BE2C (cell line): ENCODE results near the gene GNLY.

ENCODE experiments used
- DNase-seq: peaks from one replicate; pipeline ENCODE4 v3.0.0-alpha.2; 2020
- H3K27me3 ChIP-seq: fragments of 250-450 bp; sonication (Bioruptor Pico); 2 replicates; pipeline ENCODE4 v1.5.1; 2020; ENCODE audit warnings: mild to moderate bottlenecking
- H3K36me3 ChIP-seq: fragments of 250-450 bp; sonication (Bioruptor Pico); 2 replicates; pipeline ENCODE4 v1.5.1; 2020; ENCODE audit warnings: mild to moderate bottlenecking
- H3K4me1 ChIP-seq: fragments of 250-450 bp; sonication (Bioruptor Pico); 2 replicates; pipeline ENCODE4 v1.5.1; 2020
- H3K4me3 ChIP-seq: 2 replicates; pipeline ENCODE4 v1.5.1; 2011; ENCODE audit warnings: low read depth, low read length
- H3K9me3 ChIP-seq: fragments of 250-450 bp; sonication (Bioruptor Pico); 2 replicates; pipeline ENCODE4 v1.5.1; 2020
- CTCF ChIP-seq: IDR thresholded peaks from 2 replicates; pipeline ENCODE4 v1.5.1; 2012; ENCODE audit warnings: mild to moderate bottlenecking, low read depth, low read length

GNLY gene

GRCh38 chr2:85718009-85718391 is 23.8 kb downstream of the GNLY start:
- H3K9me3 ChIP-seq: no peaks in the 10 kb centered on the region
- peak; percentile 59 for TF ChIP-seq CTCF
- peaks cover 4% of the 10 kb centered on the region; the same call in 1 of the 2 replicates for H3K4me1 ChIP-seq
- H3K27me3 ChIP-seq: no peaks in the 10 kb centered on the region
- no peaks in the 10 kb centered on the region for H3K36me3 ChIP-seq
- peak; percentile 46 for DNase-seq
- peak overlapping the region; percentile 31 for H3K4me3 ChIP-seq

- no peak overlapping the region for H3K4me3 ChIP-seq
- no peaks in the 10 kb centered on the region for H3K27me3 ChIP-seq
- no peak for DNase-seq
- H3K4me1 ChIP-seq: peaks cover 4% of the 10 kb centered on the region; the same call in 1 of the 2 replicates
- H3K9me3 ChIP-seq: no peaks in the 10 kb centered on the region
- no peak for TF ChIP-seq CTCF
- H3K36me3 ChIP-seq: no peaks in the 10 kb centered on the region
Measured at GRCh38 chr2:85718885-85719492, 24.8 kb downstream of the GNLY start.

GRCh38 chr2:85719609-85720240 is 25.6 kb downstream of the GNLY start:
- H3K4me3 ChIP-seq: no peak overlapping the region
- DNase-seq: no peak
- no peaks in the 10 kb centered on the region for H3K27me3 ChIP-seq
- TF ChIP-seq CTCF: no peak
- H3K9me3 ChIP-seq: no peaks in the 10 kb centered on the region
- peaks cover 4% of the 10 kb centered on the region; the same call in 1 of the 2 replicates for H3K4me1 ChIP-seq
- H3K36me3 ChIP-seq: no peaks in the 10 kb centered on the region

GRCh38 chr2:85720533-85720932 is 26.4 kb downstream of the GNLY start:
- TF ChIP-seq CTCF: no peak
- H3K27me3 ChIP-seq: no peaks in the 10 kb centered on the region
- H3K4me1 ChIP-seq: peaks cover 4% of the 10 kb centered on the region; the same call in 1 of the 2 replicates
- DNase-seq: no peak
- H3K36me3 ChIP-seq: no peaks in the 10 kb centered on the region
- H3K4me3 ChIP-seq: no peak overlapping the region
- no peaks in the 10 kb centered on the region for H3K9me3 ChIP-seq

- Histone ChIP-seq H3K36me3 (no peaks in the 10 kb centered on the region), H3K9me3 (no peaks in the 10 kb centered on the region), H3K4me3 (no peak overlapping the region), H3K4me1 (peaks cover 4% of the 10 kb centered on the region; the same call in 1 of the 2 replicates), H3K27me3 (no peaks in the 10 kb centered on the region)
- no peak for TF ChIP-seq CTCF
- DNase-seq: no peak
Measured at GRCh38 chr2:85721641-85722040, 27.5 kb downstream of the GNLY start.

- H3K4me1 ChIP-seq: peaks cover under 1% of the 10 kb centered on the region; the same call in 1 of the 2 replicates
- no peaks in the 10 kb centered on the region for H3K9me3 ChIP-seq
- DNase-seq: no peak
- no peaks in the 10 kb centered on the region for H3K36me3 ChIP-seq
- TF ChIP-seq CTCF: no peak
- H3K27me3 ChIP-seq: no peaks in the 10 kb centered on the region
- H3K4me3 ChIP-seq: no peak overlapping the region
Measured at GRCh38 chr2:85722519-85722918, 28.4 kb downstream of the GNLY start.
